ENCODE results near the gene FEM1B.

GRCh38 chr15:68307131-68307928 lies 29.8 kb downstream of the FEM1B start:
- TF ChIP-seq, protein P1, sequence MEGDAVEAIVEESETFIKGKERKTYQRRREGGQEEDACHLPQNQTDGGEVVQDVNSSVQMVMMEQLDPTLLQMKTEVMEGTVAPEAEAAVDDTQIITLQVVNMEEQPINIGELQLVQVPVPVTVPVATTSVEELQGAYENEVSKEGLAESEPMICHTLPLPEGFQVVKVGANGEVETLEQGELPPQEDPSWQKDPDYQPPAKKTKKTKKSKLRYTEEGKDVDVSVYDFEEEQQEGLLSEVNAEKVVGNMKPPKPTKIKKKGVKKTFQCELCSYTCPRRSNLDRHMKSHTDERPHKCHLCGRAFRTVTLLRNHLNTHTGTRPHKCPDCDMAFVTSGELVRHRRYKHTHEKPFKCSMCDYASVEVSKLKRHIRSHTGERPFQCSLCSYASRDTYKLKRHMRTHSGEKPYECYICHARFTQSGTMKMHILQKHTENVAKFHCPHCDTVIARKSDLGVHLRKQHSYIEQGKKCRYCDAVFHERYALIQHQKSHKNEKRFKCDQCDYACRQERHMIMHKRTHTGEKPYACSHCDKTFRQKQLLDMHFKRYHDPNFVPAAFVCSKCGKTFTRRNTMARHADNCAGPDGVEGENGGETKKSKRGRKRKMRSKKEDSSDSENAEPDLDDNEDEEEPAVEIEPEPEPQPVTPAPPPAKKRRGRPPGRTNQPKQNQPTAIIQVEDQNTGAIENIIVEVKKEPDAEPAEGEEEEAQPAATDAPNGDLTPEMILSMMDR (IDR thresholded peaks at IDR 0.05), result no peak
- TF ChIP-seq POLR2A (IDR thresholded peaks at IDR 0.05) (no peak), EP300 (IDR thresholded peaks at IDR 0.05) (no peak), POLR2AphosphoS5 (IDR thresholded peaks at IDR 0.05) (no peak)

Measured in sigmoid colon (tissue), 4 donors.